MG63 (cell line): ENCODE results near the gene ZNF420. TPM values are rescaled to one million over a fixed set of nuclear protein-coding genes. Genes with fewer than 3 reads are reported as not detected.
A peak's percentile ranks its signal among the peaks of the same experiment; 100 is the strongest.
"Not testable (repeated sequence)": the region's sequence is repeated elsewhere in the genome, so short reads cannot be mapped to it uniquely, and the experiment has no call there.

Experiments used
- DNase-seq: peaks from one replicate; pipeline ENCODE4 v3.0.0-alpha.2; 2020
- H3K27me3 ChIP-seq: fragments of 250-450 bp; sonication (Bioruptor Pico); 2 replicates; pipeline ENCODE4 v1.5.1; 2020; ENCODE audit warnings: mild to moderate bottlenecking, moderate library complexity
- H3K36me3 ChIP-seq: fragments of 250-450 bp; sonication (Bioruptor Pico); 2 replicates; pipeline ENCODE4 v1.5.1; 2020; ENCODE audit warnings: mild to moderate bottlenecking, moderate library complexity
- H3K4me3 ChIP-seq: fragments of 250-450 bp; sonication (Bioruptor Pico); 2 replicates; pipeline ENCODE4 v1.5.1; 2020; ENCODE audit warnings: mild to moderate bottlenecking, moderate library complexity
- H3K9me3 ChIP-seq: fragments of 250-450 bp; sonication (Bioruptor Pico); 2 replicates; pipeline ENCODE4 v1.5.1; 2020; ENCODE audit warnings: mild to moderate bottlenecking, moderate library complexity
- total RNA-seq: library from RNA; depleted of rRNA; stranded (reverse); fragments of >200 nt; shearing (Covaris generic); gene quantifications from 2 replicates; pipeline ENCODE4 v1.2.3, GENCODE V29; 2014; ENCODE audit warnings: low replicate concordance; rRNA removed

ZNF420 gene
- 2.9 and 6.0 TPM in 2 replicates for total RNA-seq

- H3K9me3 ChIP-seq, result peaks cover 36% of the 10 kb centered on the region
- peak within 1 kb of the TSS; percentile 96 for H3K4me3 ChIP-seq
- peak; percentile 92 for DNase-seq
- H3K36me3 ChIP-seq, result peaks cover 7% of the 10 kb centered on the region; the same call in 1 of the 2 replicates
- H3K27me3 ChIP-seq, result no peaks in the 10 kb centered on the region
Observed at GRCh38 chr19:37077934-37078716, at the start of gene ZNF420. Gene ZNF420 (plus strand): TSS chr19:37078433. CDS start chr19:37089119, 10,686 bp downstream.

GRCh38 chr19:37045140-37045539, 33.1 kb upstream of the ZNF420 start:
- no peak for DNase-seq
- no peaks in the 10 kb centered on the region for H3K36me3 ChIP-seq
- no peak overlapping the region for H3K4me3 ChIP-seq
- H3K27me3 ChIP-seq, result no peaks in the 10 kb centered on the region
- H3K9me3 ChIP-seq, result peaks cover 2% of the 10 kb centered on the region; the same call in 1 of the 2 replicates

GRCh38 chr19:37055330-37055729, 22.9 kb upstream of the ZNF420 start:
- H3K36me3 ChIP-seq, result no peaks in the 10 kb centered on the region
- peaks cover 11% of the 10 kb centered on the region for H3K9me3 ChIP-seq
- no peaks in the 10 kb centered on the region for H3K27me3 ChIP-seq
- DNase-seq, result no peak
- no peak overlapping the region for H3K4me3 ChIP-seq

- Histone ChIP-seq H3K4me3 (no peak overlapping the region), H3K9me3 (peaks cover 11% of the 10 kb centered on the region), H3K27me3 (no peaks in the 10 kb centered on the region), H3K36me3 (no peaks in the 10 kb centered on the region)
- no peak for DNase-seq
Observed at GRCh38 chr19:37056776-37057175, 21.5 kb upstream of the ZNF420 start.

GRCh38 chr19:37059142-37059541, 19.1 kb upstream of the ZNF420 start:
- H3K9me3 ChIP-seq, result peaks cover 8% of the 10 kb centered on the region

GRCh38 chr19:37064886-37065285, 13.3 kb upstream of the ZNF420 start:
- DNase-seq, H3K4me3 ChIP-seq, H3K27me3 ChIP-seq, H3K36me3 ChIP-seq: not testable (repeated sequence)
- peaks cover 28% of the 10 kb centered on the region for H3K9me3 ChIP-seq

More at GRCh38 chr19:37059142-37059541, 19.1 kb upstream of the ZNF420 start:
- no peak overlapping the region for H3K4me3 ChIP-seq
- H3K27me3 ChIP-seq, result no peaks in the 10 kb centered on the region
- DNase-seq, result no peak
- no peaks in the 10 kb centered on the region for H3K36me3 ChIP-seq

GRCh38 chr19:37074111-37074510, 4.1 kb upstream of the ZNF420 start:
- peaks cover 19% of the 10 kb centered on the region for H3K9me3 ChIP-seq
- DNase-seq, result no peak
- H3K36me3 ChIP-seq, result peaks cover 4% of the 10 kb centered on the region; the same call in 1 of the 2 replicates
- H3K27me3 ChIP-seq, result no peaks in the 10 kb centered on the region
- H3K4me3 ChIP-seq, result no peak overlapping the region

GRCh38 chr19:37074819-37075362, 3.3 kb upstream of the ZNF420 start:
- Histone ChIP-seq H3K4me3 (no peak overlapping the region), H3K36me3 (peaks cover 4% of the 10 kb centered on the region; the same call in 1 of the 2 replicates), H3K27me3 (no peaks in the 10 kb centered on the region), H3K9me3 (peaks cover 19% of the 10 kb centered on the region)
- no peak for DNase-seq

GRCh38 chr19:37076524-37076923, 1.7 kb upstream of the ZNF420 start:
- peaks cover 28% of the 10 kb centered on the region for H3K9me3 ChIP-seq
- not testable (repeated sequence) for H3K36me3 ChIP-seq, H3K4me3 ChIP-seq, H3K27me3 ChIP-seq, DNase-seq

- H3K36me3 ChIP-seq, result peaks cover 7% of the 10 kb centered on the region; the same call in 1 of the 2 replicates
- H3K27me3 ChIP-seq, result no peaks in the 10 kb centered on the region
- DNase-seq, result no peak
- peaks cover 32% of the 10 kb centered on the region for H3K9me3 ChIP-seq
- H3K4me3 ChIP-seq, result peak overlapping the region; percentile 96
Observed at GRCh38 chr19:37077501-37077933, 716 bp upstream of the ZNF420 start.

GRCh38 chr19:37078717-37079032, 442 bp downstream of the ZNF420 start:
- Histone ChIP-seq H3K9me3 (peaks cover 42% of the 10 kb centered on the region), H3K27me3 (no peaks in the 10 kb centered on the region), H3K36me3 (peaks cover 9% of the 10 kb centered on the region; the same call in 1 of the 2 replicates), H3K4me3 (peak overlapping the region; percentile 96)
- DNase-seq, result no peak

GRCh38 chr19:37079238-37079637, 1.0 kb downstream of the ZNF420 start:
- H3K4me3 ChIP-seq, result peak overlapping the region; percentile 96
- no peaks in the 10 kb centered on the region for H3K27me3 ChIP-seq
- peaks cover 47% of the 10 kb centered on the region for H3K9me3 ChIP-seq
- peaks cover 9% of the 10 kb centered on the region; the same call in 1 of the 2 replicates for H3K36me3 ChIP-seq
- no peak for DNase-seq

- H3K9me3 ChIP-seq, result peaks cover 49% of the 10 kb centered on the region
- H3K4me3 ChIP-seq, result no peak overlapping the region
- H3K27me3 ChIP-seq, result no peaks in the 10 kb centered on the region
- peaks cover 9% of the 10 kb centered on the region; the same call in 1 of the 2 replicates for H3K36me3 ChIP-seq
- DNase-seq, result no peak
Observed at GRCh38 chr19:37082307-37082706, 4.1 kb downstream of the ZNF420 start.

- Histone ChIP-seq H3K9me3 (peaks cover 55% of the 10 kb centered on the region), H3K27me3 (no peaks in the 10 kb centered on the region), H3K4me3 (no peak overlapping the region), H3K36me3 (peaks cover 23% of the 10 kb centered on the region)
- DNase-seq, result no peak
Observed at GRCh38 chr19:37087110-37087509, 8.9 kb downstream of the ZNF420 start.

- H3K9me3 ChIP-seq, result peaks cover 37% of the 10 kb centered on the region
- DNase-seq, result no peak
- H3K4me3 ChIP-seq, result no peak overlapping the region
- no peaks in the 10 kb centered on the region for H3K27me3 ChIP-seq
- peaks cover 39% of the 10 kb centered on the region for H3K36me3 ChIP-seq
Observed at GRCh38 chr19:37095859-37096258, 17.6 kb downstream of the ZNF420 start.

- peaks cover 28% of the 10 kb centered on the region for H3K36me3 ChIP-seq
- H3K9me3 ChIP-seq, result peaks cover 37% of the 10 kb centered on the region
- H3K27me3 ChIP-seq, result no peaks in the 10 kb centered on the region
- H3K4me3 ChIP-seq, result no peak overlapping the region
- DNase-seq, result no peak
Observed at GRCh38 chr19:37098570-37098969, 20.3 kb downstream of the ZNF420 start.

- H3K27me3 ChIP-seq, H3K36me3 ChIP-seq, H3K4me3 ChIP-seq, DNase-seq: not testable (repeated sequence)
- H3K9me3 ChIP-seq, result peaks cover 26% of the 10 kb centered on the region
Observed at GRCh38 chr19:37104135-37104534, 25.9 kb downstream of the ZNF420 start.

GRCh38 chr19:37111753-37112152, 33.5 kb downstream of the ZNF420 start:
- Histone ChIP-seq H3K9me3 (peaks cover 30% of the 10 kb centered on the region), H3K36me3 (peaks cover 13% of the 10 kb centered on the region)
- not testable (repeated sequence) for H3K27me3 ChIP-seq, H3K4me3 ChIP-seq, DNase-seq
